ENCODE results near the gene PLEKHG2. TPM values are rescaled to one million over a fixed set of nuclear protein-coding genes. Genes with fewer than 3 reads are reported as not detected.

PLEKHG2 gene
- total and polyA plus RNA-seq, 9 of the 15 experiments (the other 6 are each of a cell fraction or from before 2014, with no cell fraction given), result 0.98 to 45.7 (median 9.8) TPM

GRCh38 chr19:39412100-39412866 lies at the start of gene PLEKHG2 (continued):
- TF ChIP-seq, protein P1, sequence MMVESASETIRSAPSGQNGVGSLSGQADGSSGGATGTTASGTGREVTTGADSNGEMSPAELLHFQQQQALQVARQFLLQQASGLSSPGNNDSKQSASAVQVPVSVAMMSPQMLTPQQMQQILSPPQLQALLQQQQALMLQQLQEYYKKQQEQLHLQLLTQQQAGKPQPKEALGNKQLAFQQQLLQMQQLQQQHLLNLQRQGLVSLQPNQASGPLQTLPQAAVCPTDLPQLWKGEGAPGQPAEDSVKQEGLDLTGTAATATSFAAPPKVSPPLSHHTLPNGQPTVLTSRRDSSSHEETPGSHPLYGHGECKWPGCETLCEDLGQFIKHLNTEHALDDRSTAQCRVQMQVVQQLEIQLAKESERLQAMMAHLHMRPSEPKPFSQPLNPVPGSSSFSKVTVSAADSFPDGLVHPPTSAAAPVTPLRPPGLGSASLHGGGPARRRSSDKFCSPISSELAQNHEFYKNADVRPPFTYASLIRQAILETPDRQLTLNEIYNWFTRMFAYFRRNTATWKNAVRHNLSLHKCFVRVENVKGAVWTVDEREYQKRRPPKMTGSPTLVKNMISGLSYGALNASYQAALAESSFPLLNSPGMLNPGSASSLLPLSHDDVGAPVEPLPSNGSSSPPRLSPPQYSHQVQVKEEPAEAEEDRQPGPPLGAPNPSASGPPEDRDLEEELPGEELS (CRISPR knock-in tag; IDR thresholded peaks at IDR 0.05; ENCODE audit: borderline replicate concordance), result no peak
- TF ChIP-seq ZNF239 (CRISPR knock-in tag; IDR thresholded peaks at IDR 0.05) (peak; percentile 24; the same call in 1 of the 2 replicates), NFATC3 (IDR thresholded peaks at IDR 0.05) (no peak), SP1 (CRISPR knock-in tag; IDR thresholded peaks at IDR 0.05) (peak; percentile 98), ZBED1 (IDR thresholded peaks at IDR 0.05) (no peak), RB1 (IDR thresholded peaks at IDR 0.05; ENCODE audit: low read depth) (peak; percentile 95), GABPA (tag; conservative IDR thresholded peaks at IDR 0.05; ENCODE audit: low read depth) (peak; percentile 94), ZSCAN29 (IDR thresholded peaks at IDR 0.05) (no peak), ELF4 (CRISPR knock-in tag; IDR thresholded peaks at IDR 0.05) (no peak), UBTF (IDR thresholded peaks at IDR 0.05; ENCODE audit: borderline replicate concordance in 1 of 2, low read depth in 2 of 2, low read length in 2 of 2) (peak in 1 of 2 experiments; percentile 51; a peak in 2 of 4 replicates), MYBL2 (IDR thresholded peaks at IDR 0.05; ENCODE audit: low read depth) (no peak), MYBL2 (CRISPR knock-in tag; IDR thresholded peaks at IDR 0.05; ENCODE audit: borderline replicate concordance) (no peak), EGR1 (conservative IDR thresholded peaks at IDR 0.05) (peak; percentile 79), DNMT1 (IDR thresholded peaks at IDR 0.05) (no peak), BRD4 (IDR thresholded peaks at IDR 0.05) (no peak), POLR2G (IDR thresholded peaks at IDR 0.05; ENCODE audit: low read depth, low read length) (peak; percentile 93), ZNF408 (CRISPR knock-in tag; IDR thresholded peaks at IDR 0.05; ENCODE audit: low read depth) (no peak), ZNF668 (CRISPR knock-in tag; IDR thresholded peaks at IDR 0.05) (no peak)
- TF ChIP-seq, protein P2, sequence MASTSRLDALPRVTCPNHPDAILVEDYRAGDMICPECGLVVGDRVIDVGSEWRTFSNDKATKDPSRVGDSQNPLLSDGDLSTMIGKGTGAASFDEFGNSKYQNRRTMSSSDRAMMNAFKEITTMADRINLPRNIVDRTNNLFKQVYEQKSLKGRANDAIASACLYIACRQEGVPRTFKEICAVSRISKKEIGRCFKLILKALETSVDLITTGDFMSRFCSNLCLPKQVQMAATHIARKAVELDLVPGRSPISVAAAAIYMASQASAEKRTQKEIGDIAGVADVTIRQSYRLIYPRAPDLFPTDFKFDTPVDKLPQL (IDR thresholded peaks at IDR 0.05; ENCODE audit: extremely low read depth, insufficient read length), result no peak
- TF ChIP-seq, protein P3, sequence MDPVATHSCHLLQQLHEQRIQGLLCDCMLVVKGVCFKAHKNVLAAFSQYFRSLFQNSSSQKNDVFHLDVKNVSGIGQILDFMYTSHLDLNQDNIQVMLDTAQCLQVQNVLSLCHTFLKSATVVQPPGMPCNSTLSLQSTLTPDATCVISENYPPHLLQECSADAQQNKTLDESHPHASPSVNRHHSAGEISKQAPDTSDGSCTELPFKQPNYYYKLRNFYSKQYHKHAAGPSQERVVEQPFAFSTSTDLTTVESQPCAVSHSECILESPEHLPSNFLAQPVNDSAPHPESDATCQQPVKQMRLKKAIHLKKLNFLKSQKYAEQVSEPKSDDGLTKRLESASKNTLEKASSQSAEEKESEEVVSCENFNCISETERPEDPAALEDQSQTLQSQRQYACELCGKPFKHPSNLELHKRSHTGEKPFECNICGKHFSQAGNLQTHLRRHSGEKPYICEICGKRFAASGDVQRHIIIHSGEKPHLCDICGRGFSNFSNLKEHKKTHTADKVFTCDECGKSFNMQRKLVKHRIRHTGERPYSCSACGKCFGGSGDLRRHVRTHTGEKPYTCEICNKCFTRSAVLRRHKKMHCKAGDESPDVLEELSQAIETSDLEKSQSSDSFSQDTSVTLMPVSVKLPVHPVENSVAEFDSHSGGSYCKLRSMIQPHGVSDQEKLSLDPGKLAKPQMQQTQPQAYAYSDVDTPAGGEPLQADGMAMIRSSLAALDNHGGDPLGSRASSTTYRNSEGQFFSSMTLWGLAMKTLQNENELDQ (CRISPR knock-in tag; IDR thresholded peaks at IDR 0.05; ENCODE audit: borderline replicate concordance), result 0 out of 2 replicates have a peak, but pooled peaks have one; percentile 31
- TF ChIP-seq, protein P4, sequence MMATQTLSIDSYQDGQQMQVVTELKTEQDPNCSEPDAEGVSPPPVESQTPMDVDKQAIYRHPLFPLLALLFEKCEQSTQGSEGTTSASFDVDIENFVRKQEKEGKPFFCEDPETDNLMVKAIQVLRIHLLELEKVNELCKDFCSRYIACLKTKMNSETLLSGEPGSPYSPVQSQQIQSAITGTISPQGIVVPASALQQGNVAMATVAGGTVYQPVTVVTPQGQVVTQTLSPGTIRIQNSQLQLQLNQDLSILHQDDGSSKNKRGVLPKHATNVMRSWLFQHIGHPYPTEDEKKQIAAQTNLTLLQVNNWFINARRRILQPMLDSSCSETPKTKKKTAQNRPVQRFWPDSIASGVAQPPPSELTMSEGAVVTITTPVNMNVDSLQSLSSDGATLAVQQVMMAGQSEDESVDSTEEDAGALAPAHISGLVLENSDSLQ (IDR thresholded peaks at IDR 0.05), result no peak; the same call in none of the 2 replicates
